Activated T-helper 17 cell treated with anti-CD3 and anti-CD28 coated beads, Interleukin-2, amount 50 U/mL, for 72 hours (primary cell): ENCODE measurements around the gene SMARCA2. TPM values are rescaled to one million over a fixed set of nuclear protein-coding genes. Genes with fewer than 3 reads are reported as not detected.
A peak's percentile ranks its signal among the peaks of the same experiment; 100 is the strongest.

Source experiments
- ATAC-seq: fragments of 150-1000 bp; cut with Tn5 transposase; replicated peaks from 2 replicates; pipeline ENCODE4 v1.10.0; 2021; ENCODE audit warnings: mild to moderate bottlenecking, moderate library complexity
- H3K27ac Mint-ChIP-seq: one replicate; pipeline ENCODE4 v1.8.0; 2022; ENCODE audit warnings: mixed read lengths
- H3K27me3 Mint-ChIP-seq: one replicate; pipeline ENCODE4 v1.8.0; 2022; ENCODE audit warnings: mixed read lengths
- H3K36me3 Mint-ChIP-seq: one replicate; pipeline ENCODE4 v1.8.0; 2022; ENCODE audit warnings: low read depth, mild to moderate bottlenecking, mixed read lengths
- H3K4me1 Mint-ChIP-seq: one replicate; pipeline ENCODE4 v1.8.0; 2022; ENCODE audit warnings: mixed read lengths
- H3K4me3 Mint-ChIP-seq: one replicate; pipeline ENCODE4 v1.8.0; 2022; ENCODE audit warnings: mild to moderate bottlenecking, mixed read lengths
- H3K9me3 Mint-ChIP-seq: one replicate; pipeline ENCODE4 v1.8.0; 2022; ENCODE audit warnings: mixed read lengths
- total RNA-seq, 2 donors: library from RNA; stranded (reverse); gene quantifications; one replicate each; pipeline ENCODE4 v1.2.3, GENCODE V29; 2022

Gene SMARCA2
- total RNA-seq, 2 donors from 2014 or later = 118 to 119 TPM

DNA sequence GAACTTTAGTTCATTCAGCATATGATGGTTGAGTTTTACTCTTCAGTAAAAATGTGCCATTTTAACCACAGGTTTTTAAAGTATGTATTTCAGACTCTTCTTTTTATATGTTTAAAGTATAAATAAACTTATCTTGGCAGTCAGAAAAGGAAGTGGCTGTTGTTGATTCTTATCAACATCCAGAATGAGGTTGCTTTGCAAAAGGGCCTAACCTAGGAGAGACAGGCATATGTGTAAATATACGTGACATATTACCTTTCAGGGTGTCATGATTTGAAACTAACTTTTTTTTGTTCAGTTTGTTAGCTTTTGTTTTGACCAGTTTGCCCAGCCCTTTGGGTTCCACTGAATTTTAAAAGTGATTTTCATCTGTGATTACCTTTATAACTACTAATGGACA is 7.4 kb downstream of the SMARCA2 start:
- Mint-ChIP-seq H3K27me3 (no peaks in the 10 kb centered on the region), H3K36me3 (peaks cover 18% of the 10 kb centered on the region), H3K4me1 (peaks cover 70% of the 10 kb centered on the region), H3K9me3 (no peaks in the 10 kb centered on the region), H3K27ac (peak overlapping the region; percentile 92), H3K4me3 (peak overlapping the region; percentile 87)
- ATAC-seq = peak; percentile 39

DNA sequence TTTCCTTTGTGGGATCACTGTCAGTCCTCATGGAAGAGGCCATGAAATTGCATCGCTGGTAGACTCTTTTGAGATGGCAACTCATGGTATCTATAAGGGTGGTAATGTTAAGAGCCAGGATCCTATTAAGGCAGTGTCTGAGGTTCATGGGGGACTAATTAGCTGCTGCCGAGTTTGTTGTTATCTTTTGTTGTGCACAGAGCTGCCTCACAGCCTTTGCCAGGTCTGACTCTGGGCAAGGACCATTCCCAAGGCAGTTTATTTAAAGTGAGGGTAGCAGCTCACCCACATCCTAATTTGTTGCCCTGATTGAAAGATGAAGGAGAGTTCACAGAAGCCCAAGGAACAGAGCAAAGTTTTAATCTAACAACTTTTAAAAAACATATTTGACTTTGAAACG is 7.9 kb downstream of the SMARCA2 start:
- Mint-ChIP-seq H3K4me3 (peak overlapping the region; percentile 87), H3K36me3 (peaks cover 13% of the 10 kb centered on the region), H3K9me3 (no peaks in the 10 kb centered on the region), H3K27me3 (no peaks in the 10 kb centered on the region), H3K4me1 (peaks cover 74% of the 10 kb centered on the region), H3K27ac (peak overlapping the region; percentile 92)
- ATAC-seq = no peak

DNA sequence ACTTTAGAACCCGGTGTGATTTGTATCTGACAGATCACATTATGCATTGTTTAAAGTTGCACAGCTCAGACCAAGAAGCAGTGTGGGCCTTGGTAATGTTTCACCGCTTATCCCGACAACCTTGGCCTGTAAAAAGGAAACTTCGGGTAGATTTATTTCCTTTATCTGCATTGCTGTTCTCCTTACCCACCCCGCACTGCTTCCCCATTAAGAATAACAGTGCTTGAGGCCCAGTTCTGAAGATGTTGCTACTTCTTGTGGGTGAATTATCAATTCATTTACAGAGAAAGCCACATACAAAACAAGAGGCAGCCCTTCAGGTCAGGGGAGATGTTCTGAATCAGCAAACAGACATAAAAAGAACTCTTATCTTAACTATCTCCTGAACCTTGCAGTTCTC is 8.4 kb downstream of the SMARCA2 start:
- ATAC-seq = peak; percentile 63
- Mint-ChIP-seq H3K4me3 (peak overlapping the region; percentile 87), H3K27me3 (no peaks in the 10 kb centered on the region), H3K36me3 (peaks cover 13% of the 10 kb centered on the region), H3K4me1 (peaks cover 79% of the 10 kb centered on the region), H3K27ac (peak overlapping the region; percentile 92), H3K9me3 (no peaks in the 10 kb centered on the region)

DNA sequence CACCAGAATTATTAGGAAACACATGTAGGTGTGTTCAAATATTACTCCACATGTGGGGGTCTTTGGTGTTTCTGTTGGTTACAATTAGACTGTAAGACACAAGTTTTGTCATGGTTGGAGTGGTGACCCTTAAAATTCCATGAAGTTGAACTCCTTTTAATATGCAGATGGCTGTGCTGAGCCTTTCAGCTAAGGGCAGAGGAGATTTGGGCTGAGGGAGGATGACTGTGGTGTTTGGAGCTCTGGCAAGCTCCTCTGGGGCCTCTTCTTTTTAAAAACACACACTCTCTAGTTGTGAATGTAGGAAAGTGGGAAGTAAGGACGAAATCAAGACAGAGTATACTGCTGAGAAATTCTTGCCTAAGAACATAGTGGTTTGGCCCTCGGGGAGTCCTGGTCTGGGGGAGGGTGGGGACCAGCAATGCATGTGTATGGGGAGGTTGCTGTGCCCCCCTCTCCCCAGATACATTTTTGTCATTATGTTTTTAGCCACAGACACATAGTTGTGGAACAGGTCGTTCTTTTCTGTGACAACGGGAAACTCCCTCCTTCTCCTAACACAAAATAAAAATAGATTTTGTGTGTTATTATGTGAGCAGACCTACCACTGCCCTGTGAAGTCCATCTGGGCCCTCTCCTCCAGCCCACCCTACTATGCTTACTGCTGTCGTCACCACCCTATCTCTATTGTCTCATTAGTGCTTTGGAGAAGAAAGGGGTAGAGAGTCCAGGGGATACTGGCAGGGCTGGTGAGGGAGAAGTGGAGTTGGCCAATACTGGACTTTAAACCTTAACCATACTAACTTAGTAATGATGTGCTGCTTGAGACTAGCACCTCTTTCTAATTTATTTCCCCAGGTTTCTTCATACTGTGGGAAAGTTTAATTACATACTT is 10.0 kb downstream of the SMARCA2 start:
- H3K27me3 Mint-ChIP-seq = no peaks in the 10 kb centered on the region
- peak overlapping the region; percentile 87 for H3K4me3 Mint-ChIP-seq
- peak overlapping the region; percentile 92 for H3K27ac Mint-ChIP-seq
- no peak for ATAC-seq
- H3K36me3 Mint-ChIP-seq = peaks cover 29% of the 10 kb centered on the region
- no peaks in the 10 kb centered on the region for H3K9me3 Mint-ChIP-seq
- peaks cover 80% of the 10 kb centered on the region for H3K4me1 Mint-ChIP-seq

DNA sequence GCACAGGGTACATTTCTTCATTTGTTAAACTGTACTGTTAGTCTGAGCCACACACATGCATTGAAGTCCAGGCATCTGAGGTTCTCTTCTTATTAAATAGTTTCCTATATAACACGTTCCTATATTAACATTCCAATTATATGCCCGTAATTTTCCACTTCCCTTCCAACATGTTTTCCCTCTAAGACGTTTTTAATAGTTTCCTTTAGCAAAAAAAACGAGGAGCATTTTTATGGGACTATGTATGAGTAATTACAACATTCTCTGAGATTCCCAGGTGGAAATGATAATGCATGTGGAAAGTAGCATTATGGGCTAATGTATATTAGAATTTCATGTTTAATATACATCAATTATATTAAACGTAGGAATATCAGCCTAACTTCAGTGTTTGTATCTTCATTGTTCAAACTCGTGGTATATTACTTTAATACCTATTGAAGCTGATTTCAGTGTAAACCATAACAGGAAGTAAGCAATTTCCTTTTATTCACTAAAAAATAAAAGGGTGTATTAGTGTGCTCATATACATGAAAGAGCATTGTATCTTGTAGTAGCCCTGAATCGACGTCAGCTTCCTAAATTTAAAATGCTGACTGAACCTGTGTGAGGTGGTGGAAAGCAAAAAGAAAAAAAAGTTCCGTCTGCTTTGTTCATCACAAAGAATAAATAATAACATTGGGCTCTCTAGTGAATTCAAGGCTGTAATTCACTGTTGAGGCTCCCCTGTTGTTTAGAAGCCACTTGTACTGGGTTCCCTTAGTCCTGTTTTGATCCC is 11.3 kb downstream of the SMARCA2 start:
- peak overlapping the region; percentile 55 for H3K27ac Mint-ChIP-seq
- no peaks in the 10 kb centered on the region for H3K9me3 Mint-ChIP-seq
- no peaks in the 10 kb centered on the region for H3K27me3 Mint-ChIP-seq
- peaks cover 79% of the 10 kb centered on the region for H3K4me1 Mint-ChIP-seq
- H3K4me3 Mint-ChIP-seq = peak overlapping the region; percentile 87
- ATAC-seq = no peak
- H3K36me3 Mint-ChIP-seq = peaks cover 40% of the 10 kb centered on the region

DNA sequence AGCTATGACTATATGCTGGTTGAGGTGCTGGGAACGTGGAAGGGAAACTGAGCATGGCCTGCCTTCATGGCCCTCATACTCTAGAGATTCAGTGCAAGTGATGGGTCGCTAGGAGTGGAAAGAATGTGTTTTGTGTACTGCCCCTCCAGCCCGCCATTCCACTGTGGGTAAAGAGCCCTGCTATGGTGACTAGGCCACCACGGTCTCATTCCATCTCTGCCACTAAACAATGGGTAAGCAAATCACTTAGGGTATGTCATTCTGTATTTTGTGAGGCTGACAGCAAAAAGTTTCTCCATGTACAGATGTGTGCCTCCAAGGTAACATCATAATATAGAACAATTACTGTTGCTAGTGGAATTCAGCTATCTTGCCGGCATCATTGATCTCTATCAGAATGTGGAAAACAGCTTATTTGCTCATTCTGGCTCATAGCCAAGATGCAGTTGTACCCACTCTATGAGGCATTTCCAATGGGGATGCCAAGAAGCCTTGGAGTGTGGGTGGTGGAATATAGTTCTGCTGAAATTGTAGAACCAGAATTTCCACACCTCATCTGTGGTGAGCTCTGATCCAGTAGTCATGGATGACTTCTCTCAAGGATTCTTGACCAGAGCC is 12.5 kb downstream of the SMARCA2 start:
- peaks cover 50% of the 10 kb centered on the region for H3K36me3 Mint-ChIP-seq
- peaks cover 79% of the 10 kb centered on the region for H3K4me1 Mint-ChIP-seq
- H3K27me3 Mint-ChIP-seq = no peaks in the 10 kb centered on the region
- peak; percentile 20 for ATAC-seq
- H3K9me3 Mint-ChIP-seq = no peaks in the 10 kb centered on the region
- peak overlapping the region; percentile 20 for H3K4me3 Mint-ChIP-seq
- peak overlapping the region; percentile 55 for H3K27ac Mint-ChIP-seq

DNA sequence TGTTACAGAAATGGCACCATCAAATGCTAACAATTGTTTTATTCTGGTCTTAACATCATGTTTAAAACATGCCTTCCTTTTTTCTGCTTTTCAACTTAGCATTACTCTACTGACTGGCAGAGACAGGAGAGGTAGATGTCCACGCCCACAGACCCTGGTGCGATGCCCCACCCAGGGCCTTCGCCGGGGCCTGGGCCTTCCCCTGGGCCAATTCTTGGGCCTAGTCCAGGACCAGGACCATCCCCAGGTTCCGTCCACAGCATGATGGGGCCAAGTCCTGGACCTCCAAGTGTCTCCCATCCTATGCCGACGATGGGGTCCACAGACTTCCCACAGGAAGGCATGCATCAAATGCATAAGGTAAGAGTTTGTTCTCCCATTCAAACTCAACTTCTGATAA is 13.7 kb downstream of the SMARCA2 start:
- peak overlapping the region; percentile 20 for H3K4me3 Mint-ChIP-seq
- H3K4me1 Mint-ChIP-seq = peaks cover 66% of the 10 kb centered on the region
- no peaks in the 10 kb centered on the region for H3K9me3 Mint-ChIP-seq
- ATAC-seq = no peak
- H3K36me3 Mint-ChIP-seq = peaks cover 57% of the 10 kb centered on the region
- H3K27me3 Mint-ChIP-seq = no peaks in the 10 kb centered on the region
- H3K27ac Mint-ChIP-seq = peak overlapping the region; percentile 55

DNA sequence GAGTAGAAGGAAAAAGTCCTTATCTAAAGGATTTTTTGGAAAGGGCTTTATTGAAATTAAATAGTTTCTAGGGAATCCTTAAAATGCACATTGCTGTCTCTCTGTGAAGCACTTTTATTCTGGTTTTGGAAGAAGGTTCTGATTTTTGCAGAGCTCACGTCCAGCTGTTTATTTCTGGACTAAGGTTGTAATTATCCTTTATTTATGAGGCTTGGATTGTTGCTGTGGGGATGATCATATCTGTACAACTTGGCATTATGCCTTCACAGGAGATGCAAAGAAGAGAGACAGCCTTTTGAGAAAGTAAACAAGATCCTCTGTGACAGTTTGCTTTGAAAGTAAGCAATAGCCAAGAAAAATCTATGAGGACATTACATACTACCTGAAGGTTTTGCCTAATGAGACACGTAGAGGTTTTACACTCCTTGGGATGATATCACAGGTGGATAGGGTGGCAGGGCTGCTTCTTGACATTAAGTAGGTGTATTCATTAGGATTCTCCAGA is 14.6 kb downstream of the SMARCA2 start:
- no peak for ATAC-seq
- H3K4me1 Mint-ChIP-seq = peaks cover 58% of the 10 kb centered on the region
- H3K9me3 Mint-ChIP-seq = no peaks in the 10 kb centered on the region
- no peaks in the 10 kb centered on the region for H3K27me3 Mint-ChIP-seq
- peaks cover 65% of the 10 kb centered on the region for H3K36me3 Mint-ChIP-seq
- H3K27ac Mint-ChIP-seq = peak overlapping the region; percentile 55
- H3K4me3 Mint-ChIP-seq = no peak overlapping the region

DNA sequence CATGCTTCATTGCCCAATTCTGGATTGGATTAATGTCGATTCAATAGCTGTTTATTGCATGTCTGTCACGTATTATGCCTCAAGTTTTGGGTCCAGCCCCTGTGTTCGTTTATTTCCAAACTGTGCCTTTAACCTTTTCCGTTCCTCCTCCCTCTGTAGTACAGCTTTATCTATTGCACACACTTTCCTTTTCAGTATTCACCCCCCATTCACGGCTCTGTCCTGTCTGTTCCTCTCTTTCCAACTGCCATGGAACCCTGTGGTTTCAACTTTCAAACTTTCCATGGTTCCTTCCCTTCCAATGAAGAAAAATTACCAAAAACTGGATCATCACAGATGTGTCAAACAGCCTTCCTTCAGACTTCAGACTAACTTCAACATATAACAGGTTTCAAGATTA is 17.1 kb downstream of the SMARCA2 start:
- no peak for ATAC-seq
- Mint-ChIP-seq H3K27me3 (no peaks in the 10 kb centered on the region), H3K4me3 (peak overlapping the region; percentile 34), H3K36me3 (peaks cover 84% of the 10 kb centered on the region), H3K4me1 (peaks cover 49% of the 10 kb centered on the region), H3K27ac (peak overlapping the region; percentile 55), H3K9me3 (no peaks in the 10 kb centered on the region)

DNA sequence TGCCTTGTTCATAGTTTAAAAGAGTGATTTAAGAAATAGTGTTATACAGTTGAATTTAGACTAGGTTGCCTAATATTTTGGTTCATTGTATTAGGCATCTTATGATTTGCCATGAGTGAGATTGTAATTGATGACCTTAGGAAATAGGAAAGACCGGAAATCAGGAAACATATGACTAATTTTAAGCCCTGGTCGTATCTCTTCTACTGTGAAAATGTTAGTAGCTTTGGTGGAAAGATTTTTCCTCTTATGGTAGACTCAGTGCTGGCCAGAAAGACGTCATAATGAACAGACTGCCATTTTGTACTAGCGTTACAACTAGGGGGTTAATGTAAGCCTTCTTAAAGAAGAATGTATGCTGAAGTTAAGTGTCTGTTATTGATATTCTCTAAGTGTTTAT is 21.7 kb downstream of the SMARCA2 start:
- H3K27me3 Mint-ChIP-seq = no peaks in the 10 kb centered on the region
- H3K9me3 Mint-ChIP-seq = no peaks in the 10 kb centered on the region
- H3K4me1 Mint-ChIP-seq = peaks cover 32% of the 10 kb centered on the region
- H3K4me3 Mint-ChIP-seq = no peak overlapping the region
- H3K27ac Mint-ChIP-seq = no peak overlapping the region
- no peak for ATAC-seq
- peaks cover 93% of the 10 kb centered on the region for H3K36me3 Mint-ChIP-seq

DNA sequence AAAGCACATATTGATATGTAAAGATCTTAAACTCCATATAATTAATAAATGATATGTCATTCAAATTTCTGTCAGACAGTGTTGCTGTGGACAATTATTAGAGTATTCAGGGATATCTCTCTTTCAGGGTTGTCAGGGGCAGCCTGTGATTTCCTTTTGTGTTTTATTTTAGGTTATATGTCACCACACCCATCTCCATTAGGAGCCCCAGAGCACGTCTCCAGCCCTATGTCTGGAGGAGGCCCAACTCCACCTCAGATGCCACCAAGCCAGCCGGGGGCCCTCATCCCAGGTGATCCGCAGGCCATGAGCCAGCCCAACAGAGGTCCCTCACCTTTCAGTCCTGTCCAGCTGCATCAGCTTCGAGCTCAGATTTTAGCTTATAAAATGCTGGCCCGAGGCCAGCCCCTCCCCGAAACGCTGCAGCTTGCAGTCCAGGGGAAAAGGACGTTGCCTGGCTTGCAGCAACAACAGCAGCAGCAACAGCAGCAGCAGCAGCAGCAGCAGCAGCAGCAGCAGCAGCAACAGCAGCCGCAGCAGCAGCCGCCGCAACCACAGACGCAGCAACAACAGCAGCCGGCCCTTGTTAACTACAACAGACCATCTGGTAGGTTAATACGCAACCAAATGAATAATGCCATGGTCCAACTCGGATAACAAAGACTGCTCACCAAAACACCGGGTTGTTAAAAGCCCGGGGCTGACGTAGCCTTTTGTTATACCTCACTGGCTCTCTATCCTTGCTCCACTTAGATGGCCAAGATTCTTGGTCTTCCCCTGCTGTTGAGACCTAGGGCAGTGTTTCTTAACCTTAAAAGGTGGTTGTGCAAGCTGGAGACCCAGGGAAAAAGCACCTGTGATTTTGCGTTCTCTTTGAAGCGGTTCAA is 24.4 kb downstream of the SMARCA2 start:
- Mint-ChIP-seq H3K36me3 (peaks cover 93% of the 10 kb centered on the region), H3K4me1 (peaks cover 34% of the 10 kb centered on the region)

DNA sequence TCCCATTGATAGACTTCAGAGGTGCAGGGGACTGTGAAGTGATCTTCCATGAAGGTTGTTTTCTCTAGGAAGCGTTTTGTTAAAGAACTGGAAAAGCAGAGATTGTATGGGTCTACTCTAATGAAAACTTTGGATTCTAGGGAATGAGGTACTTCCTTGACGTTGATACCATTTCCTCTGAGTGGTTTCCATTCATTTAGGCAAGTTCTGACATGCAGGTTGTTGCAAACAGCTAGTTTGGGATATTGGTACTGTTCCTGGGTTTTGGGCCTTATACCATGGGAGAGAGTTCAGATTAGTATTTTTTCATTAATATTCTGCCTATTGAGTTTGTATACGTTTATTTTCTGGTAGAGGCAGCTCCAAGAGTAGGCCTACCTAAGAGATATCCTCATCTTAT is 25.7 kb downstream of the SMARCA2 start:
- Mint-ChIP-seq H3K4me1 (peaks cover 37% of the 10 kb centered on the region), H3K36me3 (peaks cover 99% of the 10 kb centered on the region), H3K27me3 (no peaks in the 10 kb centered on the region), H3K27ac (no peak overlapping the region), H3K9me3 (no peaks in the 10 kb centered on the region), H3K4me3 (no peak overlapping the region)
- ATAC-seq = no peak

More for the DNA sequence above, 24.4 kb downstream of the SMARCA2 start:
- no peaks in the 10 kb centered on the region for H3K9me3 Mint-ChIP-seq
- H3K27me3 Mint-ChIP-seq = no peaks in the 10 kb centered on the region
- H3K4me3 Mint-ChIP-seq = no peak overlapping the region
- ATAC-seq = no peak
- H3K27ac Mint-ChIP-seq = no peak overlapping the region

DNA sequence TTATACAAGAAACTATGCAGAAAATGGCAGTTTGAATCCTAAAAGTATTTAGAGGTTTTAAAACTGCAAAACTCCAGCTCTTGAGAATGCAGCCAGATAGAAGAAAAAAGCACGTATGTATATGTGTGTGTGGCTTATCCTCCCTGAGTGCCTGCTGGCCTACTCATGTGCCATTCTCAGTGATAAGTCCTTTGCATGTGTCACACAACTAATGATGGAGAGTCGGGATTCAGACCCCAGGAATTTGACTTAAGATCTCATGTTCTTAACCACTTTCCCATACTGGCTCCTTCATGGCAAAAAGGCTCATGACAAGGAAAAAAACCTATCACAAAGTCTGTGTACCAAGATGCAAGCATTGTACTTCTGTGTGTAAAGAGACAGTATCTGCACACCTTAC is 26.6 kb downstream of the SMARCA2 start:
- Mint-ChIP-seq H3K27me3 (no peaks in the 10 kb centered on the region), H3K36me3 (peaks cover 99% of the 10 kb centered on the region), H3K27ac (no peak overlapping the region), H3K9me3 (no peaks in the 10 kb centered on the region), H3K4me3 (no peak overlapping the region), H3K4me1 (peaks cover 31% of the 10 kb centered on the region)
- no peak for ATAC-seq
